GM12878 (cell line): ENCODE data around the gene DCAF17. TPM values are rescaled to one million over a fixed set of nuclear protein-coding genes. Genes with fewer than 3 reads are reported as not detected.

Experiments used
- ASH2L ChIP-seq: fragments of 300-600, 200-600 bp; sonication (generic); IDR thresholded peaks from 2 replicates; pipeline ENCODE4 v1.6.1; 2017; ENCODE audit warnings: low read depth, mild to moderate bottlenecking, borderline replicate concordance
- ATF7 ChIP-seq: fragments of 450-650 bp; IDR thresholded peaks from 2 replicates; pipeline ENCODE4 v1.6.1; 2016; ENCODE audit warnings: low read depth, mild to moderate bottlenecking
- BHLHE40 ChIP-seq, 2 experiments: fragments of 450-650 bp in 1 of 2; IDR thresholded peaks; 2 replicates each; pipeline ENCODE4 v1.6.1; 2011 to 2017; ENCODE audit warnings: low read depth in 2 of 2, borderline replicate concordance in 1 of 2, improper control_type of control experiment in 1 of 2, low read length in 1 of 2, mild to moderate bottlenecking in 1 of 2
- CBX3 ChIP-seq: fragments of 200-600 bp; sonication (generic); IDR thresholded peaks from 2 replicates; pipeline ENCODE4 v1.6.1; 2016; ENCODE audit warnings: low read depth, borderline replicate concordance
- ETV6 ChIP-seq, 2 experiments: fragments of 450-650 bp in 1 of 2; IDR thresholded peaks in 1 of 2; conservative IDR thresholded peaks in 1 of 2; 2 replicates each; pipeline ENCODE4 v1.6.1; 2014; ENCODE audit warnings: antibody characterized with exemption in 1 of 2, borderline replicate concordance in 1 of 2, low read depth in 1 of 2, mild to moderate bottlenecking in 1 of 2, moderate library complexity in 1 of 2
- JUNB ChIP-seq: IDR thresholded peaks from 2 replicates; pipeline ENCODE4 v1.6.1; 2016; ENCODE audit warnings: antibody characterized with exemption, mild to moderate bottlenecking
- LARP7 ChIP-seq: fragments of 450-650 bp; IDR thresholded peaks from 2 replicates; pipeline ENCODE4 v1.6.1; 2017; ENCODE audit warnings: mild to moderate bottlenecking
- SMAD1 ChIP-seq: fragments of 450-650 bp; IDR thresholded peaks from 2 replicates; pipeline ENCODE4 v1.6.1; 2018; ENCODE audit warnings: mild to moderate bottlenecking, low read depth; ENCODE audit not compliant: partially characterized antibody
- TARDBP ChIP-seq: IDR thresholded peaks from 2 replicates; pipeline ENCODE4 v1.6.1; 2016; ENCODE audit warnings: borderline replicate concordance
- ZNF24 ChIP-seq: fragments of 450-650 bp; IDR thresholded peaks from 2 replicates; pipeline ENCODE4 v1.6.1; 2017; ENCODE audit warnings: antibody characterized with exemption, mild to moderate bottlenecking
- ZNF384 ChIP-seq: IDR thresholded peaks from 2 replicates; pipeline ENCODE4 v1.6.1; 2012; ENCODE audit warnings: low read depth, mild to moderate bottlenecking, low read length, improper control_type of control experiment, borderline replicate concordance
- ZNF622 ChIP-seq: fragments of 450-650 bp; IDR thresholded peaks from 2 replicates; pipeline ENCODE4 v1.6.1; 2017; ENCODE audit warnings: mild to moderate bottlenecking, inconsistent platforms
- polyA plus RNA-seq, 11 experiments: library from polyadenylated mRNA; depleted of rRNA in 4 of 11; unstranded in 6 of 11; stranded (reverse) in 5 of 11; fragments of >200 nt; fragmentation: Nextera tagmentation in 4 of 11; fragmentation: Illumina TruSeq in 1 of 11; extraction: Ambion mirVana in 4 of 11; extraction: Trizol in 1 of 11; gene quantifications; 1 replicate in 1 of 11; 2 replicates in 10 of 11; pipeline versions ENCODE4 v1.2.1 to v1.2.3, GENCODE V29; 2011 to 2016; ENCODE audit warnings: inconsistent platforms in 2 of 11, missing spikeins in 2 of 11, low read depth in 1 of 11
- total RNA-seq, 4 experiments: library from RNA; depleted of rRNA in 3 of 4; stranded (reverse); fragments of >200 nt in 3 of 4; fragmentation: Illumina TruSeq in 1 of 4; extraction: Trizol in 1 of 4; gene quantifications; 2 replicates each; pipeline versions ENCODE4 v1.2.1 to v1.2.3, GENCODE V29; 2013 to 2021
- TF ChIP-seq, protein P1 (sequence below): IDR thresholded peaks from 2 replicates; pipeline ENCODE4 v1.6.1; 2011; ENCODE audit warnings: borderline replicate concordance, low read depth, mild to moderate bottlenecking, moderate library complexity, low read length; ENCODE audit not compliant: insufficient read depth, poor library complexity, severe bottlenecking
- TF ChIP-seq, protein P2 (sequence below): fragments of 450-650 bp; formaldehyde crosslinking; IDR thresholded peaks from 2 replicates; pipeline ENCODE4 v1.4.0; 2022; ENCODE audit warnings: mild to moderate bottlenecking, moderate library complexity
- TF ChIP-seq, protein P3 (sequence below): fragments of 450-650 bp; IDR thresholded peaks from 2 replicates; pipeline ENCODE4 v1.6.1; 2017; ENCODE audit warnings: borderline replicate concordance
- TF ChIP-seq, protein P4 (sequence below): fragments of 450-650 bp; IDR thresholded peaks from 2 replicates; pipeline ENCODE4 v1.6.1; 2017; ENCODE audit warnings: mild to moderate bottlenecking
- TF ChIP-seq, protein P5 (sequence below): IDR thresholded peaks from 2 replicates; pipeline ENCODE4 v1.6.1; 2012; ENCODE audit warnings: low read length, inconsistent platforms
- TF ChIP-seq, protein P6 (sequence below): fragments of 450-650 bp; conservative IDR thresholded peaks from 2 replicates; pipeline ENCODE4 v1.6.1; 2017; ENCODE audit warnings: mild to moderate bottlenecking, moderate library complexity

DCAF17 gene
- total and polyA plus RNA-seq, 10 of the 15 experiments (the other 5 are each of a cell fraction or from before 2014, with no cell fraction given): 5.2 to 32.9 (median 23.4) TPM

DNA sequence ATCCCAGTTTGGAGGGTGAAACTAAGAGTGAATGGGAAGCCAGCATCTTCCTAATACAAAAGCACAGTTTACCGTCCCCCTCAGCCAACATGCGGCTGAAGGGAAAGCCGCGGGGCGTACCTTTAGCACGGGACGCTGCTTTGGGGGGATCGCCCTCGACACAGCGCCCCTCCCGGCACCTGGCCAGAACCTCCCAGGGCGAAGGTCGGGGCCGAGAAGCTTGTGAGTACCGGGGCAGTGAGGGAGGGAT, 338 bp upstream of the DCAF17 start, which contains the start of gene METTL8 (continued):
- TF ChIP-seq, protein P1, sequence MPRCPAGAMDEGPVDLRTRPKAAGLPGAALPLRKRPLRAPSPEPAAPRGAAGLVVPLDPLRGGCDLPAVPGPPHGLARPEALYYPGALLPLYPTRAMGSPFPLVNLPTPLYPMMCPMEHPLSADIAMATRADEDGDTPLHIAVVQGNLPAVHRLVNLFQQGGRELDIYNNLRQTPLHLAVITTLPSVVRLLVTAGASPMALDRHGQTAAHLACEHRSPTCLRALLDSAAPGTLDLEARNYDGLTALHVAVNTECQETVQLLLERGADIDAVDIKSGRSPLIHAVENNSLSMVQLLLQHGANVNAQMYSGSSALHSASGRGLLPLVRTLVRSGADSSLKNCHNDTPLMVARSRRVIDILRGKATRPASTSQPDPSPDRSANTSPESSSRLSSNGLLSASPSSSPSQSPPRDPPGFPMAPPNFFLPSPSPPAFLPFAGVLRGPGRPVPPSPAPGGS: no peak
- TF ChIP-seq CBX3 (no peak), TARDBP (0 out of 2 replicates have a peak, but pooled peaks have one; percentile 45), ZNF384 (no peak), LARP7 (no peak), JUNB (0 out of 2 replicates have a peak, but pooled peaks have one; percentile 13), ASH2L (no peak), BHLHE40 (IDR thresholded peaks at IDR 0.05; ENCODE audit: borderline replicate concordance in 1 of 2, low read depth in 2 of 2, low read length in 1 of 2) (peak in 1 of 2 experiments; percentile 88; a peak in 2 of 4 replicates), ZNF24 (no peak), ZNF622 (no peak), SMAD1 (peak; percentile 26), ATF7 (no peak), ETV6 (conservative IDR thresholded peaks at IDR 0.05 in 1 of 2, IDR thresholded peaks at IDR 0.05 in 1 of 2; ENCODE audit: borderline replicate concordance in 1 of 2, low read depth in 1 of 2) (no peak)
- TF ChIP-seq, protein P2, sequence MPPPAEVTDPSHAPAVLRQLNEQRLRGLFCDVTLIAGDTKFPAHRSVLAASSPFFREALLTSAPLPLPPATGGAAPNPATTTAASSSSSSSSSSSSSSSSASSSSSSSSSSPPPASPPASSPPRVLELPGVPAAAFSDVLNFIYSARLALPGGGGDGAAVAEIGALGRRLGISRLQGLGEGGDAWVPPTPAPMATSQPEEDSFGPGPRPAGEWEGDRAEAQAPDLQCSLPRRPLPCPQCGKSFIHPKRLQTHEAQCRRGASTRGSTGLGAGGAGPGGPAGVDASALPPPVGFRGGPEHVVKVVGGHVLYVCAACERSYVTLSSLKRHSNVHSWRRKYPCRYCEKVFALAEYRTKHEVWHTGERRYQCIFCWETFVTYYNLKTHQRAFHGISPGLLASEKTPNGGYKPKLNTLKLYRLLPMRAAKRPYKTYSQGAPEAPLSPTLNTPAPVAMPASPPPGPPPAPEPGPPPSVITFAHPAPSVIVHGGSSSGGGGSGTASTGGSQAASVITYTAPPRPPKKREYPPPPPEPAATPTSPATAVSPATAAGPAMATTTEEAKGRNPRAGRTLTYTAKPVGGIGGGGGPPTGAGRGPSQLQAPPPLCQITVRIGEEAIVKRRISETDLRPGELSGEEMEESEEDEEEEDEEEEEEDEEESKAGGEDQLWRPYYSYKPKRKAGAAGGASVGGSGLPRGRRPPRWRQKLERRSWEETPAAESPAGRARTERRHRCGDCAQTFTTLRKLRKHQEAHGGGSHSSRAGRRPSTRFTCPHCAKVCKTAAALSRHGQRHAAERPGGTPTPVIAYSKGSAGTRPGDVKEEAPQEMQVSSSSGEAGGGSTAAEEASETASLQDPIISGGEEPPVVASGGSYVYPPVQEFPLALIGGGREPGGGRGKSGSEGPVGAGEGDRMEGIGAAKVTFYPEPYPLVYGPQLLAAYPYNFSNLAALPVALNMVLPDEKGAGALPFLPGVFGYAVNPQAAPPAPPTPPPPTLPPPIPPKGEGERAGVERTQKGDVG (CRISPR knock-in tag): no peak
- TF ChIP-seq, protein P3, sequence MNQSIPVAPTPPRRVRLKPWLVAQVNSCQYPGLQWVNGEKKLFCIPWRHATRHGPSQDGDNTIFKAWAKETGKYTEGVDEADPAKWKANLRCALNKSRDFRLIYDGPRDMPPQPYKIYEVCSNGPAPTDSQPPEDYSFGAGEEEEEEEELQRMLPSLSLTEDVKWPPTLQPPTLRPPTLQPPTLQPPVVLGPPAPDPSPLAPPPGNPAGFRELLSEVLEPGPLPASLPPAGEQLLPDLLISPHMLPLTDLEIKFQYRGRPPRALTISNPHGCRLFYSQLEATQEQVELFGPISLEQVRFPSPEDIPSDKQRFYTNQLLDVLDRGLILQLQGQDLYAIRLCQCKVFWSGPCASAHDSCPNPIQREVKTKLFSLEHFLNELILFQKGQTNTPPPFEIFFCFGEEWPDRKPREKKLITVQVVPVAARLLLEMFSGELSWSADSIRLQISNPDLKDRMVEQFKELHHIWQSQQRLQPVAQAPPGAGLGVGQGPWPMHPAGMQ: no peak
- TF ChIP-seq, protein P4, sequence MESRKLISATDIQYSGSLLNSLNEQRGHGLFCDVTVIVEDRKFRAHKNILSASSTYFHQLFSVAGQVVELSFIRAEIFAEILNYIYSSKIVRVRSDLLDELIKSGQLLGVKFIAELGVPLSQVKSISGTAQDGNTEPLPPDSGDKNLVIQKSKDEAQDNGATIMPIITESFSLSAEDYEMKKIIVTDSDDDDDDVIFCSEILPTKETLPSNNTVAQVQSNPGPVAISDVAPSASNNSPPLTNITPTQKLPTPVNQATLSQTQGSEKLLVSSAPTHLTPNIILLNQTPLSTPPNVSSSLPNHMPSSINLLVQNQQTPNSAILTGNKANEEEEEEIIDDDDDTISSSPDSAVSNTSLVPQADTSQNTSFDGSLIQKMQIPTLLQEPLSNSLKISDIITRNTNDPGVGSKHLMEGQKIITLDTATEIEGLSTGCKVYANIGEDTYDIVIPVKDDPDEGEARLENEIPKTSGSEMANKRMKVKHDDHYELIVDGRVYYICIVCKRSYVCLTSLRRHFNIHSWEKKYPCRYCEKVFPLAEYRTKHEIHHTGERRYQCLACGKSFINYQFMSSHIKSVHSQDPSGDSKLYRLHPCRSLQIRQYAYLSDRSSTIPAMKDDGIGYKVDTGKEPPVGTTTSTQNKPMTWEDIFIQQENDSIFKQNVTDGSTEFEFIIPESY: no peak
- TF ChIP-seq, protein P5, sequence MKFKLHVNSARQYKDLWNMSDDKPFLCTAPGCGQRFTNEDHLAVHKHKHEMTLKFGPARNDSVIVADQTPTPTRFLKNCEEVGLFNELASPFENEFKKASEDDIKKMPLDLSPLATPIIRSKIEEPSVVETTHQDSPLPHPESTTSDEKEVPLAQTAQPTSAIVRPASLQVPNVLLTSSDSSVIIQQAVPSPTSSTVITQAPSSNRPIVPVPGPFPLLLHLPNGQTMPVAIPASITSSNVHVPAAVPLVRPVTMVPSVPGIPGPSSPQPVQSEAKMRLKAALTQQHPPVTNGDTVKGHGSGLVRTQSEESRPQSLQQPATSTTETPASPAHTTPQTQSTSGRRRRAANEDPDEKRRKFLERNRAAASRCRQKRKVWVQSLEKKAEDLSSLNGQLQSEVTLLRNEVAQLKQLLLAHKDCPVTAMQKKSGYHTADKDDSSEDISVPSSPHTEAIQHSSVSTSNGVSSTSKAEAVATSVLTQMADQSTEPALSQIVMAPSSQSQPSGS: no peak
- TF ChIP-seq, protein P6, sequence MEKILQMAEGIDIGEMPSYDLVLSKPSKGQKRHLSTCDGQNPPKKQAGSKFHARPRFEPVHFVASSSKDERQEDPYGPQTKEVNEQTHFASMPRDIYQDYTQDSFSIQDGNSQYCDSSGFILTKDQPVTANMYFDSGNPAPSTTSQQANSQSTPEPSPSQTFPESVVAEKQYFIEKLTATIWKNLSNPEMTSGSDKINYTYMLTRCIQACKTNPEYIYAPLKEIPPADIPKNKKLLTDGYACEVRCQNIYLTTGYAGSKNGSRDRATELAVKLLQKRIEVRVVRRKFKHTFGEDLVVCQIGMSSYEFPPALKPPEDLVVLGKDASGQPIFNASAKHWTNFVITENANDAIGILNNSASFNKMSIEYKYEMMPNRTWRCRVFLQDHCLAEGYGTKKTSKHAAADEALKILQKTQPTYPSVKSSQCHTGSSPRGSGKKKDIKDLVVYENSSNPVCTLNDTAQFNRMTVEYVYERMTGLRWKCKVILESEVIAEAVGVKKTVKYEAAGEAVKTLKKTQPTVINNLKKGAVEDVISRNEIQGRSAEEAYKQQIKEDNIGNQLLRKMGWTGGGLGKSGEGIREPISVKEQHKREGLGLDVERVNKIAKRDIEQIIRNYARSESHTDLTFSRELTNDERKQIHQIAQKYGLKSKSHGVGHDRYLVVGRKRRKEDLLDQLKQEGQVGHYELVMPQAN: no peak; the same call in none of the 2 replicates
